H1 (cell line): Measurements from ENCODE around the gene DCLK1.

Experiments used
- CHD1 ChIP-seq: IDR thresholded peaks from 2 replicates; pipeline ENCODE4 v1.6.1; 2012; ENCODE audit warnings: low read depth, low read length, improper control_type of control experiment
- CHD2 ChIP-seq: IDR thresholded peaks from 2 replicates; pipeline ENCODE4 v1.6.1; 2012; ENCODE audit warnings: low read length, improper control_type of control experiment
- CREB1 ChIP-seq: IDR thresholded peaks from 2 replicates; pipeline ENCODE4 v1.6.1; 2012; ENCODE audit warnings: inconsistent platforms
- E2F6 ChIP-seq: IDR thresholded peaks from 2 replicates; pipeline ENCODE4 v1.6.1; 2012; ENCODE audit warnings: inconsistent platforms
- EP300 ChIP-seq, 2 experiments: IDR thresholded peaks; 1 replicate in 1 of 2; 2 replicates in 1 of 2; pipeline ENCODE4 v1.6.1; 2011 to 2012; ENCODE audit warnings: low read depth in 2 of 2, low read length in 2 of 2, mild to moderate bottlenecking in 2 of 2, borderline replicate concordance in 1 of 2, inconsistent platforms in 1 of 2, moderate library complexity in 1 of 2
- HDAC6 ChIP-seq: IDR thresholded peaks from one replicate; pipeline ENCODE4 v1.7.1; 2012; ENCODE audit warnings: low read depth, mild to moderate bottlenecking, inconsistent platforms, low read length, moderate library complexity
- POLR2A ChIP-seq, 2 experiments: IDR thresholded peaks; 1 replicate in 1 of 2; 2 replicates in 1 of 2; pipeline ENCODE4 v1.6.1; 2011; ENCODE audit warnings: low read depth in 2 of 2, low read length in 2 of 2, mild to moderate bottlenecking in 2 of 2; ENCODE audit errors: control extremely low read depth in 1 of 2
- POLR2AphosphoS5 ChIP-seq: IDR thresholded peaks from 2 replicates; pipeline ENCODE4 v1.6.1; 2011; ENCODE audit warnings: low read depth, low read length
- RAD21 ChIP-seq, 2 experiments: IDR thresholded peaks in 1 of 2; conservative IDR thresholded peaks in 1 of 2; 2 replicates each; pipeline ENCODE4 v1.6.1; 2011; ENCODE audit warnings: low read depth in 2 of 2, low read length in 2 of 2, improper control_type of control experiment in 1 of 2, inconsistent platforms in 1 of 2, mild to moderate bottlenecking in 1 of 2, moderate library complexity in 1 of 2
- SIN3A ChIP-seq, 2 experiments: IDR thresholded peaks in 1 of 2; conservative IDR thresholded peaks in 1 of 2; 2 replicates each; pipeline ENCODE4 v1.6.1; 2011 to 2012; ENCODE audit warnings: low read length in 2 of 2, improper control_type of control experiment in 1 of 2, low read depth in 1 of 2, mild to moderate bottlenecking in 1 of 2
- SP1 ChIP-seq: IDR thresholded peaks from 2 replicates; pipeline ENCODE4 v1.6.1; 2011; ENCODE audit warnings: low read depth, low read length
- TAF1 ChIP-seq: IDR thresholded peaks from 2 replicates; pipeline ENCODE4 v1.6.1; 2011; ENCODE audit warnings: mild to moderate bottlenecking, low read depth, low read length
- TF ChIP-seq, protein P1 (sequence below): IDR thresholded peaks from 2 replicates; pipeline ENCODE4 v1.6.1; 2012; ENCODE audit warnings: low read length, inconsistent platforms
- TF ChIP-seq, protein P2 (sequence below), 3 experiments: IDR thresholded peaks; 1 replicate in 2 of 3; 2 replicates in 1 of 3; pipeline versions ENCODE4 v1.5.1 to v1.6.1; 2011; ENCODE audit warnings: low read length in 3 of 3, mild to moderate bottlenecking in 3 of 3, inconsistent platforms in 2 of 3, low read depth in 1 of 3, moderate library complexity in 1 of 3; ENCODE audit not compliant: insufficient read depth in 1 of 3; ENCODE audit errors: control extremely low read depth in 1 of 3

GRCh38 chr13:35824825-35825224, 306.4 kb downstream of the DCLK1 start:
- TF ChIP-seq POLR2AphosphoS5 (no peak), RAD21 (IDR thresholded peaks at IDR 0.05 in 1 of 2, conservative IDR thresholded peaks at IDR 0.05 in 1 of 2; ENCODE audit: low read depth in 2 of 2, low read length in 2 of 2) (no peak), E2F6 (no peak), POLR2A (IDR thresholded peaks at IDR 0.05; ENCODE audit: control extremely low read depth in 1 of 2, low read depth in 2 of 2, low read length in 2 of 2) (no peak), CHD2 (no peak), TAF1 (no peak), EP300 (IDR thresholded peaks at IDR 0.05; ENCODE audit: borderline replicate concordance in 1 of 2, low read depth in 2 of 2, low read length in 2 of 2) (no peak), SP1 (no peak), SIN3A (conservative IDR thresholded peaks at IDR 0.05 in 1 of 2, IDR thresholded peaks at IDR 0.05 in 1 of 2; ENCODE audit: low read depth in 1 of 2, low read length in 2 of 2) (no peak), CREB1 (no peak), CHD1 (no peak), HDAC6 (no peak)
- TF ChIP-seq, protein P1, sequence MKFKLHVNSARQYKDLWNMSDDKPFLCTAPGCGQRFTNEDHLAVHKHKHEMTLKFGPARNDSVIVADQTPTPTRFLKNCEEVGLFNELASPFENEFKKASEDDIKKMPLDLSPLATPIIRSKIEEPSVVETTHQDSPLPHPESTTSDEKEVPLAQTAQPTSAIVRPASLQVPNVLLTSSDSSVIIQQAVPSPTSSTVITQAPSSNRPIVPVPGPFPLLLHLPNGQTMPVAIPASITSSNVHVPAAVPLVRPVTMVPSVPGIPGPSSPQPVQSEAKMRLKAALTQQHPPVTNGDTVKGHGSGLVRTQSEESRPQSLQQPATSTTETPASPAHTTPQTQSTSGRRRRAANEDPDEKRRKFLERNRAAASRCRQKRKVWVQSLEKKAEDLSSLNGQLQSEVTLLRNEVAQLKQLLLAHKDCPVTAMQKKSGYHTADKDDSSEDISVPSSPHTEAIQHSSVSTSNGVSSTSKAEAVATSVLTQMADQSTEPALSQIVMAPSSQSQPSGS = no peak
- TF ChIP-seq, protein P2, sequence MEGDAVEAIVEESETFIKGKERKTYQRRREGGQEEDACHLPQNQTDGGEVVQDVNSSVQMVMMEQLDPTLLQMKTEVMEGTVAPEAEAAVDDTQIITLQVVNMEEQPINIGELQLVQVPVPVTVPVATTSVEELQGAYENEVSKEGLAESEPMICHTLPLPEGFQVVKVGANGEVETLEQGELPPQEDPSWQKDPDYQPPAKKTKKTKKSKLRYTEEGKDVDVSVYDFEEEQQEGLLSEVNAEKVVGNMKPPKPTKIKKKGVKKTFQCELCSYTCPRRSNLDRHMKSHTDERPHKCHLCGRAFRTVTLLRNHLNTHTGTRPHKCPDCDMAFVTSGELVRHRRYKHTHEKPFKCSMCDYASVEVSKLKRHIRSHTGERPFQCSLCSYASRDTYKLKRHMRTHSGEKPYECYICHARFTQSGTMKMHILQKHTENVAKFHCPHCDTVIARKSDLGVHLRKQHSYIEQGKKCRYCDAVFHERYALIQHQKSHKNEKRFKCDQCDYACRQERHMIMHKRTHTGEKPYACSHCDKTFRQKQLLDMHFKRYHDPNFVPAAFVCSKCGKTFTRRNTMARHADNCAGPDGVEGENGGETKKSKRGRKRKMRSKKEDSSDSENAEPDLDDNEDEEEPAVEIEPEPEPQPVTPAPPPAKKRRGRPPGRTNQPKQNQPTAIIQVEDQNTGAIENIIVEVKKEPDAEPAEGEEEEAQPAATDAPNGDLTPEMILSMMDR (IDR thresholded peaks at IDR 0.05; ENCODE audit: control extremely low read depth in 1 of 3, insufficient read depth in 1 of 3, low read depth in 1 of 3, low read length in 3 of 3) = no peak
